H1 (cell line): ENCODE measurements around the gene ZNF91.

Source experiments
- CREB1 ChIP-seq: IDR thresholded peaks from 2 replicates; pipeline ENCODE4 v1.6.1; 2012; ENCODE audit warnings: inconsistent platforms
- CTCF ChIP-seq, 3 experiments: IDR thresholded peaks; 1 replicate in 2 of 3; 2 replicates in 1 of 3; pipeline versions ENCODE4 v1.5.1 to v1.6.1; 2011; ENCODE audit warnings: low read length in 3 of 3, mild to moderate bottlenecking in 3 of 3, inconsistent platforms in 2 of 3, low read depth in 1 of 3, moderate library complexity in 1 of 3; ENCODE audit not compliant: insufficient read depth in 1 of 3; ENCODE audit errors: control extremely low read depth in 1 of 3
- EGR1 ChIP-seq: IDR thresholded peaks from 2 replicates; pipeline ENCODE4 v1.6.1; 2011; ENCODE audit warnings: low read depth, low read length, borderline replicate concordance
- EZH2 ChIP-seq: fragments of 200-600 bp; sonication (generic); IDR thresholded peaks from 2 replicates; pipeline ENCODE4 v1.7.1; 2012; ENCODE audit warnings: low read depth, mild to moderate bottlenecking, moderate library complexity, low read length, inconsistent platforms; ENCODE audit not compliant: severe bottlenecking
- GABPA ChIP-seq: IDR thresholded peaks from 2 replicates; pipeline ENCODE4 v1.6.1; 2011; ENCODE audit warnings: mild to moderate bottlenecking, low read length, moderate library complexity, borderline replicate concordance; ENCODE audit not compliant: insufficient read depth
- JUN ChIP-seq: IDR thresholded peaks from 2 replicates; pipeline ENCODE4 v1.6.1; 2011; ENCODE audit warnings: low read depth, mild to moderate bottlenecking, improper control_type of control experiment, low read length
- KDM4A ChIP-seq: IDR thresholded peaks from one replicate; pipeline ENCODE4 v1.7.1; 2012; ENCODE audit warnings: low read depth, mild to moderate bottlenecking, moderate library complexity, low read length, inconsistent platforms; ENCODE audit not compliant: severe bottlenecking
- TBP ChIP-seq: IDR thresholded peaks from 2 replicates; pipeline ENCODE4 v1.6.1; 2011; ENCODE audit warnings: low read depth, low read length, improper control_type of control experiment
- TF ChIP-seq, protein P1 (sequence below): IDR thresholded peaks from 2 replicates; pipeline ENCODE4 v1.6.1; 2012; ENCODE audit warnings: inconsistent platforms

- TF ChIP-seq KDM4A (no peak), CTCF (IDR thresholded peaks at IDR 0.05; ENCODE audit: control extremely low read depth in 1 of 3, insufficient read depth in 1 of 3, low read depth in 1 of 3, low read length in 3 of 3) (no peak), EGR1 (no peak), CREB1 (no peak), TBP (no peak), EZH2 (no peak), JUN (no peak), GABPA (no peak)
- TF ChIP-seq, protein P1, sequence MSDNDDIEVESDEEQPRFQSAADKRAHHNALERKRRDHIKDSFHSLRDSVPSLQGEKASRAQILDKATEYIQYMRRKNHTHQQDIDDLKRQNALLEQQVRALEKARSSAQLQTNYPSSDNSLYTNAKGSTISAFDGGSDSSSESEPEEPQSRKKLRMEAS, result no peak
These were observed 11.1 kb downstream of the ZNF91 start for GRCh38 chr19:23384166-23384565.
